Measurements from ENCODE around the gene USB1.

- TF ChIP-seq EZH2 (IDR thresholded peaks at IDR 0.05) (no peak), CTCF (IDR thresholded peaks at IDR 0.05) (no peak), EZH2phosphoT487 (IDR thresholded peaks at IDR 0.05) (no peak)
Measured at GRCh38 chr16:57962046-57962445, 39.2 kb upstream of the USB1 start.
